Keratinocyte (primary cell): ENCODE measurements around the gene AZIN2.

ENCODE experiments used
- EZH2 ChIP-seq: IDR thresholded peaks from one replicate; pipeline ENCODE4 v1.6.1; 2012; ENCODE audit warnings: inconsistent platforms, mild to moderate bottlenecking, low read length, moderate library complexity
- TF ChIP-seq, protein P1 (sequence below), 3 experiments: IDR thresholded peaks in 1 of 3; conservative IDR thresholded peaks in 1 of 3; optimal IDR thresholded peaks in 1 of 3; 2 replicates in 2 of 3; 3 replicates in 1 of 3; pipeline versions ENCODE3 to v1.5.1; 2011; ENCODE audit warnings: low read length in 3 of 3, mild to moderate bottlenecking in 3 of 3, moderate library complexity in 2 of 3, control low read depth in 1 of 3, inconsistent platforms in 1 of 3; ENCODE audit not compliant: insufficient read depth in 2 of 3; ENCODE audit errors: extremely low read depth in 1 of 3

DNA sequence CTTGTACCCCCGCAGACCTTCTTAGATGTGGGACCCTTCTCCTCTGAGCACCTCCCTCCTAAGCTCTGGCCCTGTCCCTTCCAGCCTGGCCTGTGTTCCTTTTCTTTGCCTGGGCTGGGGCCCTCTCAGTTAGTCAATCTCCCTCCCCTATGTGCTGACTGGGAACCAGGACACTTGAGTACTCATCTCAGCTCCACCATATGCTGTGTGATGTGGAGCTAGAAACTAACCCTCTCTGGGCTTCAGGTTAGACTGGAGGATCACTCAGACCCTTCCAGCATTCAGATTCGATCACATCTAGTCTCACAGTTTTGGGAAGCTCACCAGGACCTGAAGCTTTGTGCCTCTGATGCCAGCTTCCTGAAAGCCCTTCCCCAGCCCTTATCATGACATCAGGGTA, 60.3 kb downstream of the AZIN2 start:
- TF ChIP-seq, protein P1, sequence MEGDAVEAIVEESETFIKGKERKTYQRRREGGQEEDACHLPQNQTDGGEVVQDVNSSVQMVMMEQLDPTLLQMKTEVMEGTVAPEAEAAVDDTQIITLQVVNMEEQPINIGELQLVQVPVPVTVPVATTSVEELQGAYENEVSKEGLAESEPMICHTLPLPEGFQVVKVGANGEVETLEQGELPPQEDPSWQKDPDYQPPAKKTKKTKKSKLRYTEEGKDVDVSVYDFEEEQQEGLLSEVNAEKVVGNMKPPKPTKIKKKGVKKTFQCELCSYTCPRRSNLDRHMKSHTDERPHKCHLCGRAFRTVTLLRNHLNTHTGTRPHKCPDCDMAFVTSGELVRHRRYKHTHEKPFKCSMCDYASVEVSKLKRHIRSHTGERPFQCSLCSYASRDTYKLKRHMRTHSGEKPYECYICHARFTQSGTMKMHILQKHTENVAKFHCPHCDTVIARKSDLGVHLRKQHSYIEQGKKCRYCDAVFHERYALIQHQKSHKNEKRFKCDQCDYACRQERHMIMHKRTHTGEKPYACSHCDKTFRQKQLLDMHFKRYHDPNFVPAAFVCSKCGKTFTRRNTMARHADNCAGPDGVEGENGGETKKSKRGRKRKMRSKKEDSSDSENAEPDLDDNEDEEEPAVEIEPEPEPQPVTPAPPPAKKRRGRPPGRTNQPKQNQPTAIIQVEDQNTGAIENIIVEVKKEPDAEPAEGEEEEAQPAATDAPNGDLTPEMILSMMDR (optimal IDR thresholded peaks at IDR 0.05 in 1 of 3, IDR thresholded peaks at IDR 0.05 in 1 of 3, conservative IDR thresholded peaks at IDR 0.05 in 1 of 3; ENCODE audit: extremely low read depth in 1 of 3, insufficient read depth in 2 of 3, low read length in 3 of 3): no peak
- no peak for TF ChIP-seq EZH2
